SU-DHL-6 (cell line): Measurements from ENCODE around the gene CRP.

ENCODE experiments used
- H2AFZ ChIP-seq: fragments of 200-600 bp; sonication (generic); 2 replicates; pipeline ENCODE4 v1.6.1; 2014; ENCODE audit warnings: low read depth, mild to moderate bottlenecking, moderate library complexity, mixed read lengths, antibody characterized with exemption, low read length; ENCODE audit not compliant: severe bottlenecking
- H3F3A ChIP-seq: fragments of 200-600 bp; shearing (Covaris generic); 2 replicates; pipeline ENCODE4 v1.6.0; 2016; ENCODE audit warnings: antibody characterized with exemption, mild to moderate bottlenecking; ENCODE audit not compliant: insufficient read depth
- H3K27ac ChIP-seq: fragments of 200-600 bp; sonication (generic); 2 replicates; pipeline ENCODE4 v1.5.1; 2016; ENCODE audit warnings: low read depth, mild to moderate bottlenecking, low read length, moderate library complexity, mixed read lengths
- H3K27me3 ChIP-seq: fragments of 200-600 bp; sonication (generic), shearing (Covaris generic); 2 replicates; pipeline ENCODE4 v1.6.0; 2014; ENCODE audit warnings: mild to moderate bottlenecking, low read length
- H3K36me3 ChIP-seq: fragments of 200-600 bp; sonication (generic); 2 replicates; pipeline ENCODE4 v1.6.1; 2014; ENCODE audit warnings: mild to moderate bottlenecking, low read length, mixed read lengths
- H3K4me2 ChIP-seq: fragments of 300-600, 200-600 bp; shearing (Covaris generic), sonication (generic); 2 replicates; pipeline ENCODE4 v1.6.0; 2014; ENCODE audit warnings: low read length, low read depth, mild to moderate bottlenecking; ENCODE audit not compliant: poor library complexity, severe bottlenecking
- H3K4me3 ChIP-seq: fragments of 200-600 bp; sonication (generic); 2 replicates; pipeline ENCODE4 v1.5.1; 2014; ENCODE audit warnings: antibody characterized with exemption, low read length, mild to moderate bottlenecking, mixed read lengths; ENCODE audit not compliant: insufficient read depth, poor library complexity, severe bottlenecking
- H3K79me2 ChIP-seq: fragments of 200-600 bp; sonication (generic); 2 replicates; pipeline ENCODE4 v1.6.1; 2014; ENCODE audit warnings: mild to moderate bottlenecking, low read length, moderate library complexity; ENCODE audit not compliant: insufficient read depth
- H3K9ac ChIP-seq: fragments of 200-600 bp; sonication (generic); 2 replicates; pipeline ENCODE4 v1.7.0; 2014; ENCODE audit warnings: mild to moderate bottlenecking, low read length
- H3K9me2 ChIP-seq: fragments of 200-600 bp; sonication (generic); replicated peaks from 2 replicates; pipeline ENCODE4 v1.6.1; 2014; ENCODE audit warnings: low read length; ENCODE audit not compliant: insufficient read depth
- H3K9me3 ChIP-seq: fragments of 200-600 bp; sonication (generic); 2 replicates; pipeline ENCODE4 v1.6.1; 2014; ENCODE audit warnings: low read length, mixed read lengths; ENCODE audit not compliant: insufficient read depth
- H4K20me1 ChIP-seq: fragments of 200-600 bp; sonication (generic); 2 replicates; pipeline ENCODE4 v1.6.1; 2014; ENCODE audit warnings: low read depth, mild to moderate bottlenecking, antibody characterized with exemption, low read length, moderate library complexity, mixed read lengths
- EZH2phosphoT487 ChIP-seq: fragments of 200-600 bp; sonication (generic), shearing (Covaris generic); conservative IDR thresholded peaks from 2 replicates; pipeline ENCODE4 v1.6.1; 2018; ENCODE audit warnings: mild to moderate bottlenecking, antibody characterized with exemption, low read length, moderate library complexity, mixed read lengths
- TF ChIP-seq, protein P1 (sequence below): fragments of 200-600 bp; sonication (generic); IDR thresholded peaks from one replicate; pipeline ENCODE4 v1.5.1; 2017; ENCODE audit warnings: antibody characterized with exemption, mild to moderate bottlenecking, low read length, moderate library complexity; ENCODE audit not compliant: insufficient read depth, poor library complexity, severe bottlenecking

The CRP gene

DNA sequence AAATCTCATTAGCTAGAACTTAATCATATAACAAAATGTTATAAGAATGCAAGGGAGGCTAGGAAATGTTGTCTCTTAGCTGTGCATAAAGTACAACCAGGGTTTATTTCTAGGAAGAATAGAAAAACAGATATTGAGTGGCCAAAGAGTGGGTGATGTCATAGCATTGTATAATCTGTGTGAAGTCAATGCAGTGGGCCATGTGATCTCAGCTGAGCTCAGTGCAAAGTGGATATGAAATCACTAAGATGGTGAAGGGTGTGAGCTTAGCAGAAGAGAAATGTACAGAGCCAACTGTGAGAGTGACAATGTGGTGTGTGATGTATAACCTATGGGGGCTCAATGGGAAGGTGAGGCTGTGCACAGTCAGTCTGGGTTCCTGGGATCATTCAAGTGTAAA lies 36.6 kb upstream of the CRP start:
- no peaks in the 10 kb centered on the region for H3K9me3 ChIP-seq
- H3K9ac ChIP-seq: no peak overlapping the region
- H2AFZ ChIP-seq: no peak overlapping the region
- H3K4me3 ChIP-seq: no peak overlapping the region
- H4K20me1 ChIP-seq: no peaks in the 10 kb centered on the region
- no peaks in the 10 kb centered on the region for H3K9me2 ChIP-seq
- no peaks in the 10 kb centered on the region for H3K79me2 ChIP-seq
- H3K4me2 ChIP-seq: no peak overlapping the region
- no peaks in the 10 kb centered on the region for H3K27me3 ChIP-seq
- H3F3A ChIP-seq: no peaks in the 10 kb centered on the region
- no peaks in the 10 kb centered on the region for H3K36me3 ChIP-seq
- H3K27ac ChIP-seq: no peak overlapping the region
- TF ChIP-seq, protein P1, sequence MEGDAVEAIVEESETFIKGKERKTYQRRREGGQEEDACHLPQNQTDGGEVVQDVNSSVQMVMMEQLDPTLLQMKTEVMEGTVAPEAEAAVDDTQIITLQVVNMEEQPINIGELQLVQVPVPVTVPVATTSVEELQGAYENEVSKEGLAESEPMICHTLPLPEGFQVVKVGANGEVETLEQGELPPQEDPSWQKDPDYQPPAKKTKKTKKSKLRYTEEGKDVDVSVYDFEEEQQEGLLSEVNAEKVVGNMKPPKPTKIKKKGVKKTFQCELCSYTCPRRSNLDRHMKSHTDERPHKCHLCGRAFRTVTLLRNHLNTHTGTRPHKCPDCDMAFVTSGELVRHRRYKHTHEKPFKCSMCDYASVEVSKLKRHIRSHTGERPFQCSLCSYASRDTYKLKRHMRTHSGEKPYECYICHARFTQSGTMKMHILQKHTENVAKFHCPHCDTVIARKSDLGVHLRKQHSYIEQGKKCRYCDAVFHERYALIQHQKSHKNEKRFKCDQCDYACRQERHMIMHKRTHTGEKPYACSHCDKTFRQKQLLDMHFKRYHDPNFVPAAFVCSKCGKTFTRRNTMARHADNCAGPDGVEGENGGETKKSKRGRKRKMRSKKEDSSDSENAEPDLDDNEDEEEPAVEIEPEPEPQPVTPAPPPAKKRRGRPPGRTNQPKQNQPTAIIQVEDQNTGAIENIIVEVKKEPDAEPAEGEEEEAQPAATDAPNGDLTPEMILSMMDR: no peak
- no peak for TF ChIP-seq EZH2phosphoT487

DNA sequence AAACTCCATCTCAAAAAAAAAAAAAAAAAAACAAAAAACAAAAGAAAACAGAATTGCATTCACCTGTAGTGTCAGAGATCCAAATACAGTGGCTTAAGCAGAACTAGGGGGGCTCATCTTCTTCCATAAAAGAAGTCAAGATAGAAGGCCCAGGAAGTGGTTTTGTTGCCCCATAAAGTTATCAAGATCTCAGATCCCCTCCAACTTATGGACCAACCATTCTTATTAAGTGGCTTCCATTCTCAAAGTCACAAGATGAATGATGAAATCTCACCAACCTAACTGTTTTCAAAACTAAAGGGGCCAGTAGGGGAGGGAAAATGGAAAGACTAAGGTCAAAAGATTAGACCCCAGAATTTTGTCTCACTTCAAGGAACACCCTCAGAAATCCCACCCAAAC lies 36.2 kb upstream of the CRP start:
- H3K79me2 ChIP-seq: no peaks in the 10 kb centered on the region
- H3K9ac ChIP-seq: no peak overlapping the region
- no peaks in the 10 kb centered on the region for H3K36me3 ChIP-seq
- H3F3A ChIP-seq: no peaks in the 10 kb centered on the region
- no peak overlapping the region for H3K27ac ChIP-seq
- H2AFZ ChIP-seq: no peak overlapping the region
- no peaks in the 10 kb centered on the region for H3K9me2 ChIP-seq
- H3K4me2 ChIP-seq: no peak overlapping the region
- H4K20me1 ChIP-seq: no peaks in the 10 kb centered on the region
- H3K27me3 ChIP-seq: no peaks in the 10 kb centered on the region
- H3K4me3 ChIP-seq: no peak overlapping the region
- H3K9me3 ChIP-seq: no peaks in the 10 kb centered on the region
- TF ChIP-seq, protein P1: no peak

DNA sequence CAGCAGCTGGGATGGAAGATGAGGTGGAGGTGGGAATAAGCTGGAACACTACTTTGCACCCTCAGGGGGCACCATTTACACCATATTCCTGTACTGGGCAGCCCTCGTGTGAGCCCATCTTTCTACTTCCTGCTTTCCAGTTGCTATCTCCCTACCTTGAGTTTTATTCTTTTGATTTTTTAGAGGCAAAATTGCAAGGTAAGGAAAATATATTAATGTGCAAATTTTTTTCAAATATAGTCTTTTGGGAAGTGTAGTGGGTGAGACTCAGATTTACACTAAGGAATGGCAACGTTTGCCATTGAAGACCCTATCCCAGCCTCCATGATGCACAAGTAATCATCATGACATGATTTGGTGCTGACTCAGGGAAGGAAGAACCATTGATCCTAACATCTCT lies 35.2 kb upstream of the CRP start:
- Histone ChIP-seq H3F3A (no peaks in the 10 kb centered on the region), H3K4me2 (no peak overlapping the region), H2AFZ (no peak overlapping the region), H3K36me3 (no peaks in the 10 kb centered on the region), H3K9me3 (no peaks in the 10 kb centered on the region), H4K20me1 (no peaks in the 10 kb centered on the region), H3K4me3 (no peak overlapping the region), H3K27ac (no peak overlapping the region), H3K79me2 (no peaks in the 10 kb centered on the region), H3K27me3 (no peaks in the 10 kb centered on the region), H3K9ac (no peak overlapping the region), H3K9me2 (no peaks in the 10 kb centered on the region)
- TF ChIP-seq, protein P1: no peak
- no peak for TF ChIP-seq EZH2phosphoT487

DNA sequence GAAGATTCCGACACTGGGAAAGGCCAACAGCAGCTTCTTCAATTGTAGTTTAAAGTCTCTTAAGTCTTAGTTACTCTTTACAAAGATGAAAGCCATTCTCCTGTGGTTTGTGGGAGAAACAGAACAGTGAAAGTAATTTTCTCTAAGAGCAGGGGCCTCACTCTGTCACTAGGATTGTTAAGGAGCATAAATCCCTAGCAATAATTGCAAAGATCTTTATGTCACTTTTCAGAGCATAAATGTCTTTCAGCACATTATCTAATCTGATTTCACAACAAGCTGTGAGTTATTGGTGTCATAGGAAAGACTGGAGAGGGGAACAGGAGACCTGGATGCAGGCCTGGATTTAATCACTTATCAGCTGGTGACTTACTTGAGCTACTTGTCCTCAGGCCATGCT lies 34.0 kb upstream of the CRP start:
- H3K9me2 ChIP-seq: no peaks in the 10 kb centered on the region
- no peak overlapping the region for H2AFZ ChIP-seq
- no peaks in the 10 kb centered on the region for H3K9me3 ChIP-seq
- no peak overlapping the region for H3K9ac ChIP-seq
- no peaks in the 10 kb centered on the region for H3K79me2 ChIP-seq
- no peaks in the 10 kb centered on the region for H3F3A ChIP-seq
- H3K4me2 ChIP-seq: no peak overlapping the region
- no peaks in the 10 kb centered on the region for H4K20me1 ChIP-seq
- no peak overlapping the region for H3K4me3 ChIP-seq
- no peaks in the 10 kb centered on the region for H3K27me3 ChIP-seq
- no peak overlapping the region for H3K27ac ChIP-seq
- no peaks in the 10 kb centered on the region for H3K36me3 ChIP-seq
- no peak for TF ChIP-seq EZH2phosphoT487
- TF ChIP-seq, protein P1: no peak
